ENCODE data around the gene CD48.

DNA sequence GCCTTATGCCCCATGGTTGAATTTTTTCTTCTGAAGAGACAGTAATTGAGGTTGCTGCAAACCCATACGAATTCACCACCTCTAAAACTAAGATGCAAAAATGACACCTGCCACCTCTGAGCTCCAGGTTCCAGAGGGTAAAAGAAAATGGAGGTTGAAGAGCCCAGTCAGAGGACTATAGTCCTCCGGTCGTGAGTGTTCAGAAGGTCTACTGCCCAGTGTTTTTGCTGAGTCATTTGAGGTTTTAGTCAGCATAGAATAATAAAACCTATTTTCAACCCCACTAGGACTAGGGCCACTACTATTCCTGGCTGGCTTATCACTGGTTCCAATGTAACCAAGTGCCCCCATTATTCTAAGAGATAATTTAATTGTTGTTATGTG is 14.5 kb upstream of the CD48 start:
- TF ChIP-seq, protein P1, sequence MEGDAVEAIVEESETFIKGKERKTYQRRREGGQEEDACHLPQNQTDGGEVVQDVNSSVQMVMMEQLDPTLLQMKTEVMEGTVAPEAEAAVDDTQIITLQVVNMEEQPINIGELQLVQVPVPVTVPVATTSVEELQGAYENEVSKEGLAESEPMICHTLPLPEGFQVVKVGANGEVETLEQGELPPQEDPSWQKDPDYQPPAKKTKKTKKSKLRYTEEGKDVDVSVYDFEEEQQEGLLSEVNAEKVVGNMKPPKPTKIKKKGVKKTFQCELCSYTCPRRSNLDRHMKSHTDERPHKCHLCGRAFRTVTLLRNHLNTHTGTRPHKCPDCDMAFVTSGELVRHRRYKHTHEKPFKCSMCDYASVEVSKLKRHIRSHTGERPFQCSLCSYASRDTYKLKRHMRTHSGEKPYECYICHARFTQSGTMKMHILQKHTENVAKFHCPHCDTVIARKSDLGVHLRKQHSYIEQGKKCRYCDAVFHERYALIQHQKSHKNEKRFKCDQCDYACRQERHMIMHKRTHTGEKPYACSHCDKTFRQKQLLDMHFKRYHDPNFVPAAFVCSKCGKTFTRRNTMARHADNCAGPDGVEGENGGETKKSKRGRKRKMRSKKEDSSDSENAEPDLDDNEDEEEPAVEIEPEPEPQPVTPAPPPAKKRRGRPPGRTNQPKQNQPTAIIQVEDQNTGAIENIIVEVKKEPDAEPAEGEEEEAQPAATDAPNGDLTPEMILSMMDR (IDR thresholded peaks at IDR 0.05; ENCODE audit: low read depth, low read length): no peak
- TF ChIP-seq EZH2phosphoT487 (IDR thresholded peaks at IDR 0.05; ENCODE audit: low read depth): no peak

Measured in OCI-LY3 (cell line).